K562 (cell line): ENCODE measurements around the gene UBQLN3. TPM values are rescaled to one million over a fixed set of nuclear protein-coding genes. Genes with fewer than 3 reads are reported as not detected.

Source experiments
- ATAC-seq: fragments of 200-7000 bp; cut with Tn5 transposase; 3 replicates; pipeline ENCODE4 v1.9.1; 2020; ENCODE audit warnings: moderate library complexity
- BruUV-seq: library from RNA; stranded (reverse); fragments of 400-500 nt; replicated peaks from 2 replicates; lab custom pipeline; 2021; lab: Mats Ljungman, UMichigan
- CTCF ChIA-PET: fragments of 300-600 bp; formaldehyde crosslinking; extraction: SDS; loops from one replicate; lab custom pipeline; 2021; ENCODE audit warnings: low intra/inter-chr PET ratio; lab: Yijun Ruan, JAX
- POLR2A ChIA-PET: fragments of 300-600, 350-650 bp; sonication (Branson Sonifier 250); formaldehyde crosslinking; extraction: SDS; loops from one replicate; lab custom pipeline; 2021; ENCODE audit warnings: antibody characterized with exemption, inconsistent platforms; lab: Yijun Ruan, JAX
- DNase-seq, 4 experiments: peaks; one replicate each; pipeline versions ENCODE4 v3.0.0 to v3.0.0-alpha.2; 2011 to 2018; ENCODE audit warnings: low spot score in 3 of 4, mixed read lengths in 3 of 4; ENCODE audit errors: extremely low read depth in 1 of 4
- FAIRE-seq: peaks from 2 replicates; lab custom pipeline; 2011; peaks lifted over from hg19 to GRCh38; lab: Jason Lieb, UNC
- H2AFZ ChIP-seq: 2 replicates; pipeline ENCODE4 v1.6.0; 2011; ENCODE audit warnings: low read depth, low read length, control low read depth, inconsistent platforms
- H3K27ac ChIP-seq: fragments of 200-600 bp; 3 replicates; pipeline ENCODE4 v1.8.0; 2011; ENCODE audit warnings: low read depth, mild to moderate bottlenecking, control low read depth, inconsistent platforms, low read length, moderate library complexity, mixed read lengths; ENCODE audit errors: extremely low read depth
- H3K27me3 ChIP-seq, 2 experiments: fragments of 300-600 bp in 1 of 2; 2 replicates in 1 of 2; 3 replicates in 1 of 2; pipeline versions ENCODE4 v1.6.0 to v1.8.0; 2011; ENCODE audit warnings: inconsistent platforms in 2 of 2, low read length in 2 of 2, mild to moderate bottlenecking in 1 of 2, mixed read lengths in 1 of 2, moderate library complexity in 1 of 2; ENCODE audit not compliant: control insufficient read depth in 2 of 2, insufficient read depth in 2 of 2
- H3K36me3 ChIP-seq: fragments of 300-600 bp; 3 replicates; pipeline ENCODE4 v1.8.0; 2011; ENCODE audit warnings: mild to moderate bottlenecking, low read length, inconsistent platforms; ENCODE audit not compliant: control insufficient read depth, insufficient read depth
- H3K4me1 ChIP-seq, 2 experiments: fragments of 200-600 bp in 1 of 2; replicated peaks in 1 of 2; 2 replicates in 1 of 2; 3 replicates in 1 of 2; pipeline versions ENCODE4 v1.5.1 to v1.8.0; 2011; ENCODE audit warnings: inconsistent platforms in 2 of 2, low read length in 2 of 2, mild to moderate bottlenecking in 1 of 2, mixed read lengths in 1 of 2, moderate library complexity in 1 of 2; ENCODE audit not compliant: control insufficient read depth in 2 of 2, insufficient read depth in 2 of 2
- H3K4me2 ChIP-seq: 2 replicates; pipeline ENCODE4 v1.6.1; 2011; ENCODE audit warnings: low read length, control low read depth, inconsistent platforms, mixed read lengths; ENCODE audit not compliant: insufficient read depth
- H3K4me3 ChIP-seq: fragments of 200-600 bp; sonication (generic), shearing (Covaris generic); 2 replicates; pipeline ENCODE4 v1.5.1; 2016; ENCODE audit warnings: control low read depth, inconsistent platforms
- H3K79me2 ChIP-seq: fragments of 200-600 bp; 3 replicates; pipeline ENCODE4 v1.8.0; 2011; ENCODE audit warnings: low read length, inconsistent platforms; ENCODE audit not compliant: control insufficient read depth, insufficient read depth
- H3K9ac ChIP-seq, 2 experiments: 2 replicates each; pipeline versions ENCODE4 v1.6.0 to v1.6.1; 2011; ENCODE audit warnings: low read depth in 2 of 2, low read length in 2 of 2, control low read depth in 1 of 2, inconsistent platforms in 1 of 2, mild to moderate bottlenecking in 1 of 2, mixed read lengths in 1 of 2; ENCODE audit not compliant: insufficient read depth in 1 of 2
- H3K9me1 ChIP-seq: one replicate; pipeline ENCODE4 v1.6.0; 2011; ENCODE audit warnings: inconsistent platforms, mild to moderate bottlenecking, low read length, moderate library complexity; ENCODE audit not compliant: control insufficient read depth, insufficient read depth
- H3K9me3 ChIP-seq: replicated peaks from 2 replicates; pipeline ENCODE4 v1.5.1; 2011; ENCODE audit warnings: low read depth, low read length, inconsistent platforms; ENCODE audit not compliant: control insufficient read depth, insufficient read depth
- H4K20me1 ChIP-seq: replicated peaks from 2 replicates; pipeline ENCODE4 v1.6.1; 2011; ENCODE audit warnings: low read length, inconsistent platforms, mixed read lengths; ENCODE audit not compliant: control insufficient read depth, insufficient read depth
- CBX2 ChIP-seq: fragments of 200-600 bp; sonication (generic); IDR thresholded peaks from one replicate; pipeline ENCODE4 v1.6.1; 2012; ENCODE audit warnings: mild to moderate bottlenecking, low read length, inconsistent platforms; ENCODE audit not compliant: insufficient read depth, poor library complexity, severe bottlenecking
- CC2D1A ChIP-seq: fragments of 450-650 bp; IDR thresholded peaks from 2 replicates; pipeline ENCODE4 v1.6.1; 2017; ENCODE audit warnings: mild to moderate bottlenecking
- ETS2 ChIP-seq: IDR thresholded peaks from 2 replicates; pipeline ENCODE4 v1.6.1; 2016; ENCODE audit warnings: borderline replicate concordance, missing genetic modification characterization, mild to moderate bottlenecking, moderate library complexity, missing compliant biosample characterization; ENCODE audit not compliant: poor library complexity, severe bottlenecking
- FOXM1 ChIP-seq, 2 experiments: fragments of 450-650 bp in 1 of 2; sonication (generic) in 1 of 2; formaldehyde crosslinking in 1 of 2; IDR thresholded peaks; 2 replicates each; pipeline versions ENCODE4 v1.6.1 to v1.9.0; 2017 to 2022; ENCODE audit warnings: low read depth in 2 of 2, mild to moderate bottlenecking in 2 of 2, missing genetic modification reagents in 1 of 2, moderate library complexity in 1 of 2
- HDAC6 ChIP-seq: IDR thresholded peaks from 2 replicates; pipeline ENCODE4 v1.6.1; 2012; ENCODE audit warnings: low read depth, mild to moderate bottlenecking, control low read depth, inconsistent platforms, low read length, moderate library complexity
- HMG20A ChIP-seq: fragments of 450-650 bp; formaldehyde crosslinking; conservative IDR thresholded peaks from 2 replicates; pipeline ENCODE4 v1.4.0; 2020; ENCODE audit warnings: mild to moderate bottlenecking, mixed read lengths
- MCM2 ChIP-seq: fragments of 450-650 bp; IDR thresholded peaks from 2 replicates; pipeline ENCODE4 v1.6.1; 2017; ENCODE audit warnings: low read depth, mild to moderate bottlenecking
- POLR2A ChIP-seq: fragments of 450-650 bp; conservative IDR thresholded peaks from 2 replicates; pipeline ENCODE4 v1.6.1; 2016
- POLR2AphosphoS5 ChIP-seq: IDR thresholded peaks from 2 replicates; pipeline ENCODE4 v1.6.1; 2011; ENCODE audit warnings: mild to moderate bottlenecking, low read depth, low read length, moderate library complexity; ENCODE audit not compliant: control insufficient read depth, insufficient read depth
- POLR3A ChIP-seq: IDR thresholded peaks from 2 replicates; pipeline ENCODE4 v1.6.1; 2011; ENCODE audit warnings: borderline replicate concordance, mild to moderate bottlenecking, moderate library complexity; ENCODE audit not compliant: insufficient read length, insufficient read depth; ENCODE audit errors: extremely low read depth
- PRPF4 ChIP-seq: fragments of 200-400 bp; formaldehyde crosslinking; IDR thresholded peaks from one replicate; pipeline ENCODE4 v1.6.1; 2017; ENCODE audit warnings: low read length, low read depth, mild to moderate bottlenecking; ENCODE audit not compliant: insufficient read depth, poor library complexity, severe bottlenecking
- PURB ChIP-seq: sonication (generic); formaldehyde crosslinking; IDR thresholded peaks from 2 replicates; pipeline ENCODE4 v1.9.0; 2021; ENCODE audit warnings: low read depth, mild to moderate bottlenecking, missing genetic modification reagents
- SAP30 ChIP-seq: fragments of 200-600 bp; sonication (generic); IDR thresholded peaks from 2 replicates; pipeline ENCODE4 v1.6.1; 2012; ENCODE audit warnings: borderline replicate concordance, low read depth, mild to moderate bottlenecking, moderate library complexity, low read length, control low read depth, inconsistent platforms; ENCODE audit not compliant: insufficient read depth, poor library complexity, severe bottlenecking
- SMAD1 ChIP-seq: fragments of 150-350 bp; IDR thresholded peaks from 2 replicates; pipeline ENCODE4 v1.6.1; 2014; ENCODE audit warnings: low read length, low read depth; ENCODE audit not compliant: partially characterized antibody
- SUPT5H ChIP-seq: fragments of 450-650 bp; IDR thresholded peaks from 2 replicates; pipeline ENCODE4 v1.6.1; 2016
- TAF9B ChIP-seq: fragments of 450-650 bp; IDR thresholded peaks from 2 replicates; pipeline ENCODE4 v1.6.1; 2018; ENCODE audit warnings: mild to moderate bottlenecking; ENCODE audit not compliant: partially characterized antibody
- TSC22D4 ChIP-seq: fragments of 450-650 bp; IDR thresholded peaks from 2 replicates; pipeline ENCODE4 v1.6.1; 2016; ENCODE audit warnings: missing genetic modification characterization, missing biosample characterization, control low read depth
- XRCC5 ChIP-seq: fragments of 200-400 bp; formaldehyde crosslinking; IDR thresholded peaks from 2 replicates; pipeline ENCODE4 v1.6.1; 2017; ENCODE audit warnings: low read depth, mild to moderate bottlenecking, low read length
- ZNF655 ChIP-seq: fragments of 250-450 bp; sonication (Bioruptor Pico); IDR thresholded peaks from 2 replicates; pipeline ENCODE4 v1.5.0; 2021
- WGBS: fragments of 100-300 bp; shearing (Covaris generic); methylation state at CpG from one replicate; pipeline ENCODE4 v1.1.6; 2016; ENCODE audit warnings: low coverage, mixed read lengths; ENCODE audit not compliant: insufficient coverage; ENCODE audit errors: missing lambda C conversion rate; 5-methylcytosine and 5-hydroxymethylcytosine counted together
- in situ Hi-C: fragments of 300-500 bp; cut with MboI; formaldehyde crosslinking; loops from 4 replicates; pipeline ENCODE4 v1.15.0; 2018; ENCODE audit warnings: inconsistent platforms, mixed read lengths
- intact Hi-C: fragments of 100-400 bp; cut with micrococcal nuclease; formaldehyde crosslinking; loops from 2 replicates; pipeline ENCODE4 v1.14.2; 2022
- polyA plus RNA-seq, 8 experiments: library from polyadenylated mRNA; depleted of rRNA in 4 of 8; stranded (reverse) in 5 of 8; unstranded in 3 of 8; fragments of >200 nt; fragmentation: Nextera tagmentation in 2 of 8; fragmentation: Illumina TruSeq in 1 of 8; extraction: Ambion mirVana in 2 of 8; extraction: Trizol in 1 of 8; gene quantifications; 2 replicates each; pipeline versions ENCODE4 v1.2.1 to v1.2.3, GENCODE V29; 2011 to 2014; ENCODE audit warnings: inconsistent platforms in 1 of 8, missing spikeins in 1 of 8
- total RNA-seq, 7 experiments: library from RNA; depleted of rRNA in 6 of 7; stranded (reverse); fragments of >200 nt in 6 of 7; fragmentation: Illumina TruSeq in 2 of 7; extraction: Trizol in 2 of 7; gene quantifications; 2 replicates each; pipeline versions ENCODE4 v1.2.1 to v1.2.3, GENCODE V29; 2011 to 2021; ENCODE audit warnings: low replicate concordance in 1 of 7

Gene UBQLN3
- total and polyA plus RNA-seq, 9 of the 15 experiments (the other 6 are each of a cell fraction or from before 2014, with no cell fraction given) = 0.01 to 0.27 TPM; not detected in 7

- peaks cover 3% of the 10 kb centered on the region; the same call in 1 of the 2 replicates for H3K9me3 ChIP-seq
- H3K9me1 ChIP-seq = peaks cover 1% of the 10 kb centered on the region
- no peak for TF ChIP-seq ZNF655 (CRISPR knock-in tag)
- peak; percentile 75 for TF ChIP-seq POLR2A
- no peak for TF ChIP-seq POLR3A
- no peak for TF ChIP-seq ETS2 (tag)
- TF ChIP-seq PRPF4 = no peak
- TF ChIP-seq XRCC5 = no peak
- TF ChIP-seq SMAD1 = no peak
- no peak for TF ChIP-seq HDAC6
- peak; percentile 86 for TF ChIP-seq POLR2AphosphoS5
- TF ChIP-seq MCM2 = no peak
- peak; percentile 67 for TF ChIP-seq SUPT5H
- TF ChIP-seq SAP30 = no peak
- TF ChIP-seq CC2D1A = no peak
- no peak for TF ChIP-seq CBX2
- no peak for TF ChIP-seq TAF9B
- no peak for TF ChIP-seq HMG20A (CRISPR knock-in tag)
- no peak for TF ChIP-seq FOXM1 (IDR thresholded peaks at IDR 0.05; ENCODE audit: low read depth)
- no peak for TF ChIP-seq FOXM1 (CRISPR knock-in tag; IDR thresholded peaks at IDR 0.05; ENCODE audit: low read depth)
- TF ChIP-seq PURB (CRISPR knock-in tag) = no peak
- no peak for TF ChIP-seq TSC22D4
- ATAC-seq (no peak), FAIRE-seq (no peak), DNase-seq (no peak)
- peaks cover 97% of the 10 kb centered on the region for H3K36me3 ChIP-seq
- no peaks in the 10 kb centered on the region for H3K27me3 ChIP-seq
- in situ Hi-C loops = no loop called here
- ChIA-PET CTCF (no interaction called here), POLR2A (interaction anchor here (0.6 to 1.2 kb wide), 5 partner anchors 8 to 183 kb away, joined by 3 to 4 read pairs (median 4); no protein-coding TSS in a partner anchor)
- no peak overlapping the region for H3K27ac ChIP-seq
- H3K4me2 ChIP-seq = no peak overlapping the region
- no peak overlapping the region; a peak in 1 of 4 replicates for H3K9ac ChIP-seq
- peaks cover 4 to 5% of the 10 kb centered on the region in 2 experiments; a peak in 1 of 5 replicates for H3K4me1 ChIP-seq
- H2AFZ ChIP-seq = no peak overlapping the region
- no TSS peak for BruUV-seq
- H3K79me2 ChIP-seq = peaks cover 100% of the 10 kb centered on the region
- intact Hi-C loops = no loop called here
- peaks cover 49% of the 10 kb centered on the region for H4K20me1 ChIP-seq
- no peak overlapping the region for H3K4me3 ChIP-seq
- 92% methylated on average over 4 of the region's 4 CpGs for WGBS
These were observed 20.9 kb downstream of the UBQLN3 start for GRCh38 chr11:5488798-5489399.
